GM12872 (cell line): ENCODE data around the gene UBE2M.

ENCODE experiments used
- TF ChIP-seq, protein P1 (sequence below): IDR thresholded peaks from 3 replicates; pipeline ENCODE4 v1.5.1; 2011; ENCODE audit warnings: low read depth, mild to moderate bottlenecking, low read length, moderate library complexity; ENCODE audit not compliant: insufficient read depth

The UBE2M gene

DNA sequence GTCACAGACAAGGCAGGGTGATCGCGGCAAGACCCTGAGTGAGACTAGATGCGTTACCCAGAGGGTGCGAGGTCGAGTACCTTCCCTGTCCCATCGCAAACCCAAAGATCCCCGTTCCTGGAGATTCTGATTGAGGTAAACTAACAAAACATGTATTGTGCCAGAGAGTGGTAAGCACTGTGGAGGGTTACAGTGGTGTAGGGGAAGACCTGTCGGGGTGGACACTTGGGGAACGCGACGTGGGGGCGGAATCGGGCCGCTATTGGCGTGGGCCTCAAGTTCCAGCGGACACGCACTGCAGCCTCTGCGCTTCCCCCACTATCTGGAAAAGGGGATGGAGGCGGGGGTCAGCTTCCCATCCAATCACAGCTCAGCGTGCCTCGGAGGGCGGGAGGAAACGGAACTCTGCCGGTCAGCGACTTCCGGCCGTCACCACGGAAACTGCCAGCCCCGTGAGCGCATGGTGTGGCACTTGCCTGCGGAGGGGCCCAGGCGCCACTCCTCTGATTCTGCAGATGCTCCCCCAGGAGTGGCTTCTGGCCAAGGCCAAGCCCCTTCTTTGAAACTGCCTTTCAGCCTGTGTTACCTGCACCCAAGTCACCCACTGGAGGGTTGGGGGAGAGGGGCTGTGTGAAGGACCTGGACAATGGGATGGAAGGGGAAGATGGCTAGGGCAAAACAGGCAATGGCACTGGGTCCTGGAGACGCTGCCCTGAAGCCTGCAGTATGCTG, 1.0 kb upstream of the UBE2M start:
- TF ChIP-seq, protein P1, sequence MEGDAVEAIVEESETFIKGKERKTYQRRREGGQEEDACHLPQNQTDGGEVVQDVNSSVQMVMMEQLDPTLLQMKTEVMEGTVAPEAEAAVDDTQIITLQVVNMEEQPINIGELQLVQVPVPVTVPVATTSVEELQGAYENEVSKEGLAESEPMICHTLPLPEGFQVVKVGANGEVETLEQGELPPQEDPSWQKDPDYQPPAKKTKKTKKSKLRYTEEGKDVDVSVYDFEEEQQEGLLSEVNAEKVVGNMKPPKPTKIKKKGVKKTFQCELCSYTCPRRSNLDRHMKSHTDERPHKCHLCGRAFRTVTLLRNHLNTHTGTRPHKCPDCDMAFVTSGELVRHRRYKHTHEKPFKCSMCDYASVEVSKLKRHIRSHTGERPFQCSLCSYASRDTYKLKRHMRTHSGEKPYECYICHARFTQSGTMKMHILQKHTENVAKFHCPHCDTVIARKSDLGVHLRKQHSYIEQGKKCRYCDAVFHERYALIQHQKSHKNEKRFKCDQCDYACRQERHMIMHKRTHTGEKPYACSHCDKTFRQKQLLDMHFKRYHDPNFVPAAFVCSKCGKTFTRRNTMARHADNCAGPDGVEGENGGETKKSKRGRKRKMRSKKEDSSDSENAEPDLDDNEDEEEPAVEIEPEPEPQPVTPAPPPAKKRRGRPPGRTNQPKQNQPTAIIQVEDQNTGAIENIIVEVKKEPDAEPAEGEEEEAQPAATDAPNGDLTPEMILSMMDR: no peak

DNA sequence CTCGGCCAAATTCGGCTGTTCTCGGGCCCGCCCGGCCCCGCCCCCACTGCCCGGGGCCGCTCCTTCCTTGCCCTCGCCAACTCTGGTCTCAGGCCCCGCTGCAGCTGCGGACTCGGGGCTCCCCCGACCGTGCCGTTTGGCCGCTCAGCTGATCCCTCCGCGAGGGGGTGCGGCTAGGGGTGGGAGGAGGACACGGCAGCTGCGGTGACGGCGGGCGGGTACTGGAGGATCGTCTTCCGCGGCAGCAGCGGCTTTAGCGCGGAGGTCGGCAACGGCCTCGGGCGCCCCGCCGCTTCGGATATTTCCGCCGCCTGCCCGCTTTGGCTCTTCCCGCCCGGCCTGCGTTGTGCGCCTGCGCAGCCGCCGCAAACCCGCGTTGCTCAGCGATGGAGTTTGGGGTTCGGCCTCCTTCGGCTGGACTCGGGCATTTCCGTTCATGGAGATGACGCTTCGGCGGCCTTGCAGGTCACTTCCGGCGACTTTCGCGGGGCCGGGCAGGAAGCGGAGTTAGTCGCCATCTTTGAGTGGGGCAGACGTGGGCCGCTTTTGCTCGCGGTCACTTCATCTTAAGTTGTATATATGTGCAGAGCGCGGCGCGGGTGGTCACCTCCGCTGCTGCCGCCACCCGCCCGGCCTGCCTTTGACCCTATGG, 338 bp upstream of the UBE2M start:
- TF ChIP-seq, protein P1: no peak

DNA sequence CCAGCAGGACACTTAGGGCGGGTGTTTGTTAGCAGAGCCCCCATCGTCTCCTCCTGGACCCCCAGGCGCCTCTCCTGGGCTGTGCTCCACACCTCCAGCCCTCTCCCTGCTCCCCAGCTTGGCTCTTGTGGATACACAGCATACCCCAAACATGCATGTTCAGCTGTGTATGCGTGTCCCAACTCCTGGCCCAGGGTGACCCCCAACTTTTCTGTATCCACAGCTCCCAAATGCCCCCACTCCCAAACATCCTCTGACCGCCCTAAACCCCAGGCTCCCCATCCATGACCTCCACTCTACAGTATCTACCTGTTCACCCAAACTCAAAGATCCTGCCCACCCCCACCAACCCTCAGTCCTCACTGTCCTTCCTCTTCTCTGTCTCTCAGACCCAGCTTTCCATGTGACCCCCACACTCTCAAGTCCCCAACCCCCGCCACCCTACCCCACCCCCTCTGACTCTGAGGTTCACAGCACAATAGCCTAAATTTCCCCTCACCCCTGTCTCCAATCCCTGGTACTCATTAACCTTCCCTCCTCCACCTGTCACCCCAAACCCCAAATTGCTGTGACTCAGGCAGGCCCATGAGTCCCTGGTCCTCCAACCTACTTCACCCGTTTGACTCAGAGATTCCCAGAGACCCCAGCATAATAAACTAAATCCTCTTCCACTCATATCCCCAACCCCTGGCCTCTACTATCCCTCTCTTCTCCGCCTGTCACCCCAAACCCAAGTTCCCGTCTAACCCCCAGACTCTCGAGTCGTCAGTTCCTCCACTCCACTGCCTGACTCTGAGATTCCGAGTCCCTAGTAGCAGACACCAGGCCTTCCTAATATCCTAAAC, 968 bp downstream of the UBE2M start:
- TF ChIP-seq, protein P1: no peak

DNA sequence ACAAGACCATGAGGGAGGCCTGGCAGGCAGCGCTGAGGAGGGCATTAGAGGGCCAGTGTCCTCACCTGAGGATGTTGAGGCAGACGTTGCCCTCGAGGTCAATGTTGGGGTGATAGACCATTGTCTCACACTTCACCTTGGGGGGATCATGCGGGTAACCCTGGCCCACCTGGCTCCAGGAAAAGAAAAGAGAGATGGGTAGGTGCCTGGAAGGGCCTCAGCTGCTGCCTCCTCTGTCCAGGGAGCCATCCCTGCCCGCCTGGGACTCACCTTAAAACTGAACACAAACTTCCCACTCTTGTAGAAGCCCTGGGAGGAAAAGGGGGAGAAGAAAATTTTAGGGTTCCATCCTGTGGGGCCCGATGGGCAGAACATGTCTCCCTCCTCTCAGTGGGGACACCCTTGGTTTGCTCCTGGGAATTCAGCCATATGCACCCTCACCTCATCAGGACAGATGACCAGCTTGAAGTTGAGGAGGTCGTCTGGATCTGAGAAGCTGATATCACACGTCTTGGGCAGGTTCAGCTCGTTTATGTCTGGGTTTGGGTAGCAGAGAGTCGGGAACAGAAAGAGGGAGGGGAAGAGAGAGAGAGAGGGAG, 1.7 kb downstream of the UBE2M start:
- TF ChIP-seq, protein P1: no peak

DNA sequence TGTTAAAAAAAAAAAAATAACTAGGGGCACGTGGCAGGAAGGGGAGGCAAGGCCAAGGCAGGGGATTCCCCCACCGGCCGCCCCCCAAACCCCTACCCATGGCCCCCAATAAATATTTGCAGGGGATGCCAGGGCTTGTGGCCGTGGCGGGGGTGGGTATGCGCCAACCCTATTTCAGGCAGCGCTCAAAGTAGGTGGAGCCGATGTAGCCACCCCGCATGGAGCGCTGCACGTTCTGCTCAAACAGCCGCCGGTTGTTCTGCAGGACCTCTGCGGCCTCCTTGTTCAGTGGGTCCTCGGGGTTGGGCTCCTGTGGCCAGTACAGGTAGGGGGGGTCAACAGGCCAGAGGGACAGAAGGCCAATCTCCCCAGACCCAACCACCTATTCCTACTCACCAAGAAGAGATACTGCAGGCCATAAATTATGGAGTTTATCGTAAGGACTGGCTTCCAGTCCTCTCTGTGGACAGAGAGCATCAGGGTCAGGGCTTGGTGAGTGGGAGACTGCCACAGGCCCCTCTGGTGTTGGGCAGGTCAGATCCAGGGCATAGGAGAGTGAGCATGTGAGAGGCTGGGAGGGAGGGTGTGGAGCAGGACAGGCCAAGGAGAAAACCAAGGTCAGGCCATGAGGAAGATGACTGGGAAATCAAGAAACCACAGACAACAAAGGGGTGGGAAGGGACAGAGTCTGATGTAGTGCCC, 2.3 kb downstream of the UBE2M start:
- TF ChIP-seq, protein P1: no peak

DNA sequence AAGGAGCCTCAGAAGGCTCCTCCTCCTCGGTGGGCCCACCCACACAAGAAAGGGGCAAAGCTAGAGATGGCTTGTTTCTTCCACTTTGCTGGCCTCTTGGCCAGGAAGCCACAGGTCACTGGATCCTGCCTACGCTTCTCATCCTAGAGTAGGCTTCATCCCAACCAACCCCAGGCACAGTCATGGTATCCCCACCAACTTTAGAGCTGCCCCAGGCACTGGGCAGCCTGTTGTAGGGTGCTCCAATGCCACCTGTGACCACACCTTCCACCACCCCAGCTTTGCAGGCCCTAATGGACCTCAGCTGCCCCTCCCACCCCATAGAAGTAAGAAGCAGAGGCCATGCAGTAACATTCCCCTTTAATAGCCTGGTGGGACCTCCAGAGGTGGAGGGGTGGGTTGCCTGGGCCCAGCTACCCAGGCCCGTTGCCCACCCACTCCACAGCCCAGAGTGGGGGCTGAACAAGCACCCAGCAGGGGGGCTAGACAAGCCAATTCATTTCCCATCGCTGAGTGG, 3.0 kb downstream of the UBE2M start:
- TF ChIP-seq, protein P1: no peak
